GM19238 (cell line): ENCODE data around the gene IL21R.
"Not testable (repeated sequence)": the region's sequence is repeated elsewhere in the genome, so short reads cannot be mapped to it uniquely, and the experiment has no call there.

Experiments used
- DNase-seq: peaks from one replicate; pipeline ENCODE4 v3.0.0; 2011; ENCODE audit warnings: low spot score; ENCODE audit not compliant: insufficient read length

The IL21R gene

DNA sequence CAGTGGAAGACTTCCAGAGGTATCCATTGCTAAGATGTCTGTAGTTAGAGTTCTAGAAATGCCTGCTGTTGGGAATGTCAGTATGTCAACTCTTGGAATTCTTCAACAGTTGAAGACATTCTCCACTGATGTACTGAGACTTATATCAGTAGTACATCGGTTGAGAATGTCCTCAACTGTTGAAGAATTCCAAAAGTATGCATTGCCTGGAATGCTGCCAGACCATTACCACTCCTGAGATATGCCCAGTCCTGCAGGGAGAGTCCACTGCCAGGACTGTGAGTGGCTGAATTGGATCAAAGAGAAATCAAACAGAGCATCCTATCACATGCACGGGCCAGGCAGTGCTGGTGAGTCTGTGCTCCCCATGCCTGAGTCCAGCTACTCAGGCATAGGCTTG is 42.0 kb downstream of the IL21R start:
- DNase-seq, result no peak

DNA sequence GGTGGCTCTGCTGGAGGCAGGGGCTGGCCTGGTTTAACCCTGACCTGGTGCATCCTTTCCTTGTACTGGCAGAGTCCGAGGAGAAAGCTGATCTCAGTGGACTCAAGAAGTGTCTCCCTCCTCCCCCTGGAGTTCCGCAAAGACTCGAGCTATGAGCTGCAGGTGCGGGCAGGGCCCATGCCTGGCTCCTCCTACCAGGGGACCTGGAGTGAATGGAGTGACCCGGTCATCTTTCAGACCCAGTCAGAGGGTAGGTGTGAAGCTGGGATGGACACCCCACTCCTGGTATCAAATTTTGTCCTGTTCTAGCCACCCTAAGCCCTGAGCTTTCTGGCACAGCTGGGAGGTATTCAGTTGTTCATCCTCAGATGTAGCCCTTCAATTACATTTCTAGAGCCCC is 42.5 kb downstream of the IL21R start:
- DNase-seq, result no peak

DNA sequence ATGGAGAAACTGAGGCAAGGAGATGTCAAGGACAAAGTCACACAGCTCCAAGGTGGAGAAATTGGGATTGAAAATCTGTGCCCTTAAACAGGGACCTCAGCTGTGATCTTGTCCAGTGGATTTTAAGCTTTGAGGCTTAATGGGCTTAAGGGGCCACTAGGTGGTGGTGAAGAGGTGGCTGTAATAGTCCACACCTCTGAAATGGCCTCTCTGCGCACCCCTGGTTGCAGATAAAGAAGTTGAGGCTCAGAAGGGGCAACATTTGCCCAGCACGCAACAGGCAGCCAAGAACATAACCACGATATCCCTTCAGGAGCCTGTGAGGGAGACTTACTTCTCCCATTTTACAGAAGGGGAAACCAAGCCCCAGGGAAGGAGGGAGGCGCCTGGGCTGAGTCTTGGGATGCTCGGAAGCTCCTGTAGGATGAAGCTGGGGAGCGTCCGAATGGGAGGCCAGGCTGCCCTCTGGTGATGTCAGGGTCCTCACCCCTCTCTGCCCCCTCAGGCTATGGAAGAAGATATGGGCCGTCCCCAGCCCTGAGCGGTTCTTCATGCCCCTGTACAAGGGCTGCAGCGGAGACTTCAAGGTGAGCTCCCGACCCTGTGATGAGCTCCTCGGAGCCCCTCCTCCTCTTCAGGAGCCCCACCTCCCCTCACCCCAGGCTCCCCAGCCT is 43.7 kb downstream of the IL21R start:
- no peak for DNase-seq

DNA sequence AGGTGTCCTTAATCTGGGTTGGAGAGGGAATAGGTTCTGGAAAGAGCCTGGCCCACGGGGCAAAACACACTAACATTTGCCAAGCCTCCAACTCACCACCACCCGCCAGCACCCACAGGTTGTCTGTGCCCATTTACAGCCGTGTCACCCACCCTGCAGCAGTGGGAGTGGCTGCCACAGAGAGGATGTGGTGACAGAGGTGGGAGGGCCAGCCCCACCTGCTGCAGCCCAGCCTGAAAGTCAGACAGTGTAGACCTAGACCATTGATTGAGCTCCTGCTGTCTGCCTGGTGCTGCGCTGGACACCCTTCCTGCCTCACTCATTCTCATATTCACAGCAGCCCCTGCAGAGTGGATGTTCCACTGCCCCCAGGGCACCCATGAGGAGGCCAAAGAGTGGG is 44.7 kb downstream of the IL21R start:
- no peak for DNase-seq

DNA sequence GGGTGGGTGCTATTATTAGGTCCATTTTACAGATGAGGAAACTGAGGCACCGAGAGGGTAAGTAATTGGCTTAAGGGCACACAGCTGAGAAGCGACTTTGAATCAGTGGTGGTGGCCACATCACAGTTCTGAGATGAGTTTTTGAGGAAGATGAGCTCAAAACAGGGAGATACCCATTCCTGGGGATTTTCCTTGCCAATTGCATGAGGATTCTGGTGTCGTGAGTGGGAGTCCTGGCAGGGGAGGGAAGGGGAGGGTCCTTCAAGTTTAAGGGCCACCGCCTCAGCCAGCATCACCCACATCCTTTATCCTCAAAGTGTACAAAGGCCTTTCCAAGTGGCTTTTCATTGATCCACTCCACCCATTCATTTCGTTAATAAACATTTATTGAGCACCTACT is 45.3 kb downstream of the IL21R start:
- DNase-seq, result no peak

DNA sequence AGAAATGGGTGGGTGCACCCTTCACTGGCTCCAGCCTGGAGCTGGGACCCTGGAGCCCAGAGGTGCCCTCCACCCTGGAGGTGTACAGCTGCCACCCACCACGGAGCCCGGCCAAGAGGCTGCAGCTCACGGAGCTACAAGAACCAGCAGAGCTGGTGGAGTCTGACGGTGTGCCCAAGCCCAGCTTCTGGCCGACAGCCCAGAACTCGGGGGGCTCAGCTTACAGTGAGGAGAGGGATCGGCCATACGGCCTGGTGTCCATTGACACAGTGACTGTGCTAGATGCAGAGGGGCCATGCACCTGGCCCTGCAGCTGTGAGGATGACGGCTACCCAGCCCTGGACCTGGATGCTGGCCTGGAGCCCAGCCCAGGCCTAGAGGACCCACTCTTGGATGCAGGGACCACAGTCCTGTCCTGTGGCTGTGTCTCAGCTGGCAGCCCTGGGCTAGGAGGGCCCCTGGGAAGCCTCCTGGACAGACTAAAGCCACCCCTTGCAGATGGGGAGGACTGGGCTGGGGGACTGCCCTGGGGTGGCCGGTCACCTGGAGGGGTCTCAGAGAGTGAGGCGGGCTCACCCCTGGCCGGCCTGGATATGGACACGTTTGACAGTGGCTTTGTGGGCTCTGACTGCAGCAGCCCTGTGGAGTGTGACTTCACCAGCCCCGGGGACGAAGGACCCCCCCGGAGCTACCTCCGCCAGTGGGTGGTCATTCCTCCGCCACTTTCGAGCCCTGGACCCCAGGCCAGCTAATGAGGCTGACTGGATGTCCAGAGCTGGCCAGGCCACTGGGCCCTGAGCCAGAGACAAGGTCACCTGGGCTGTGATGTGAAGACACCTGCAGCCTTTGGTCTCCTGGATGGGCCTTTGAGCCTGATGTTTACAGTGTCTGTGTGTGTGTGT is 46.8 kb downstream of the IL21R start:
- no peak for DNase-seq

DNA sequence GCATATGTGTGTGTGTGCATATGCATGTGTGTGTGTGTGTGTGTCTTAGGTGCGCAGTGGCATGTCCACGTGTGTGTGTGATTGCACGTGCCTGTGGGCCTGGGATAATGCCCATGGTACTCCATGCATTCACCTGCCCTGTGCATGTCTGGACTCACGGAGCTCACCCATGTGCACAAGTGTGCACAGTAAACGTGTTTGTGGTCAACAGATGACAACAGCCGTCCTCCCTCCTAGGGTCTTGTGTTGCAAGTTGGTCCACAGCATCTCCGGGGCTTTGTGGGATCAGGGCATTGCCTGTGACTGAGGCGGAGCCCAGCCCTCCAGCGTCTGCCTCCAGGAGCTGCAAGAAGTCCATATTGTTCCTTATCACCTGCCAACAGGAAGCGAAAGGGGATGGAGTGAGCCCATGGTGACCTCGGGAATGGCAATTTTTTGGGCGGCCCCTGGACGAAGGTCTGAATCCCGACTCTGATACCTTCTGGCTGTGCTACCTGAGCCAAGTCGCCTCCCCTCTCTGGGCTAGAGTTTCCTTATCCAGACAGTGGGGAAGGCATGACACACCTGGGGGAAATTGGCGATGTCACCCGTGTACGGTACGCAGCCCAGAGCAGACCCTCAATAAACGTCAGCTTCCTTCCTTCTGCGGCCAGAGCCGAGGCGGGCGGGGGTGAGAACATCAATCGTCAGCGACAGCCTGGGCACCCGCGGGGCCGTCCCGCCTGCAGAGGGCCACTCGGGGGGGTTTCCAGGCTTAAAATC is 47.6 kb downstream of the IL21R start:
- peak; percentile 59 for DNase-seq

DNA sequence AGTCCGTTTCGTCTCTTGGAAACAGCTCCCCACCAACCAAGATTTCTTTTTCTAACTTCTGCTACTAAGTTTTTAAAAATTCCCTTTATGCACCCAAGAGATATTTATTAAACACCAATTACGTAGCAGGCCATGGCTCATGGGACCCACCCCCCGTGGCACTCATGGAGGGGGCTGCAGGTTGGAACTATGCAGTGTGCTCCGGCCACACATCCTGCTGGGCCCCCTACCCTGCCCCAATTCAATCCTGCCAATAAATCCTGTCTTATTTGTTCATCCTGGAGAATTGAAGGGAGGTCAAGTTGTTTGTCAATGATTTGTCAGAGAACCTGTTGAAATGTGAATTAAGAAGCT is 48.2 kb downstream of the IL21R start:
- no peak for DNase-seq

DNA sequence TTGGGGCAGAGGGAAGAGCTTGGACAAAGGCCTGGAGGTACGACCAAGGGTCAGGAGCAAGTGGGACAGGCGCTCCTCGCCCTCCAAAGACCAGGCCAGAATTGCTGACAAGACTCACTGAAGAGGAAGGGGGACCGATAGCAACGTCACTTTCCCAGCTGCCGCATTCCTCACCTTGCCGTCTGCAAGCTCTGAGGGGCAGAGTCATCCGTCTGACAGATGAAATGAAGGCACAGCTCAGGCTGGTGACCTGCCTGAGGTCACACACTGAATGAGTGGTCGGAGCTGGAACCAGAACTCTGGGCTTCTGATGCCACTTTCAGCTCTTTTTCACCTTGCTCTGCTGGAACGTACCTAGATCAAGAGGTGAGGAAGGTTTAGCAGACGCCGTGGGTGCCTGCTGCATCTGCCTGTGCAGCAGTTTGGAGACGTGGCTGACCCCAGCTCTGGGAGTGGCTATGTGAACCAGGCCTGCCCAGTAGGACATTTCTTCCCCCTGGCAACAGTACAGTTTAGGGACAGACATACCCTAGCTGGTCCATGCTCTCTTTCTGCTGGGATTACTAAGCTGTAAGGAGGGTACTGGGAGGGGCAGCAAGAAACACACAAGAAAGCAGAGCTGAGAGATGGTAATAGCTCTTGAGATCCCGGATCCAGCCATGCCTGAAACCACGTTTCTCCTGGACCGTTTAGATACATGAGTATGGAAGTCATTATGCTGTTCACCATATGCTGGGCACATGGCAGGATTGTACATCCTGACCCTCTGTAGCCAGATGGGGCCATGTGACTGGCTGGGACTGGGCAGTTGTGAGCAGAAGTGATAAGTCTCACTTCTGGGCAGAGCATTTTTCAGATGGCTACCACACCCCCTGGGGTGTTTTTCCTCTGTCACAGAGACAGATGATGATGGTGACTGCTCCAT is 50.9 kb downstream of the IL21R start:
- DNase-seq, result no peak

DNA sequence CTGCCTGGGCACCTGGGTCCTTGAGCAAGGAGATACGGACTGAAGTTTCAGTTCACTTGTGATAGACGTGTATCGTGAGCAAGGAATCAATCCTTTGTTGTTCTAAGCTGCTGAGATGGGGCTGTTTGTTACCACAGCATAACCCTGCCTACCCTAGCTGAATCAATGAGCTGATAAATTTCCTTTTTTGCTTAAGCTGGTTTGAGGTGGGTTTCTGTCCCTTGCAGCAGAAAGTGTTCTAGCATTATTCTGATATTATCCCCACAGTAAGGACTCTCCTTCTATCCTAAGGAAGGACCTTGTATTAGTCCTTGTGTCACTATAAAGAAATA is 51.5 kb downstream of the IL21R start:
- no peak for DNase-seq

DNA sequence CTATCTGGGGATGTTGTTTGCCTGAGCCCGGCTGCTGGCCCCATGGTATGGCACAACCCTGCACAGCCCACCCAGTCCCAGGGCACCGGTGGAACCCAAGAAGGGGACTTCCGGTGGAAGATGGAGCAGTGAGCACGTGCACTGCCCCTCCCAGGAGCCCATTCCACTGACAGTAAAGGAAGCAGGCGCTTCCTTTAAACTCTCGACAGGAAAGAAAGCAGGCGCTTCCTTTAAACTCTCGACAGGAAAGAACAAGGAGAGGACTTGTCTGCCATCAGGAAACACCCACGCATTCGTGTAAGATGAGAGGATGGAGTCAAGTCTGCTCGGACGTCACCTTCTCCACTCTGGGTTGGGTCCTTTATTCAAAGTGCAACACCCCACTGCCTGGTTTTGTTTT is 53.7 kb downstream of the IL21R start:
- DNase-seq, result no peak

DNA sequence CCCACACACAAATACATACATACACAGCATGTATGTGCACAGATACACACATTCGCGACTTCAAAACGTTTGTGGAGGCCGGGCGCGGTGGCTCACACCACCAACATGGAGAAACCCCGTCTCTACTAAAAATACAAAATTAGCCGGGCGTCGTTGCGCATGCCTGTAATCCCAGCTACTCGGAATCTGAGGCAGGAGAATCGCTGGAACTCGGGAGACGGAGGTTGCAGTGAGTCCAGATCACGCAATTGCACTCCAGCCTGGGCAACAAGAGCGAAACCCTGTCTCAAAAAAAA is 55.6 kb downstream of the IL21R start:
- not testable (repeated sequence) for DNase-seq

DNA sequence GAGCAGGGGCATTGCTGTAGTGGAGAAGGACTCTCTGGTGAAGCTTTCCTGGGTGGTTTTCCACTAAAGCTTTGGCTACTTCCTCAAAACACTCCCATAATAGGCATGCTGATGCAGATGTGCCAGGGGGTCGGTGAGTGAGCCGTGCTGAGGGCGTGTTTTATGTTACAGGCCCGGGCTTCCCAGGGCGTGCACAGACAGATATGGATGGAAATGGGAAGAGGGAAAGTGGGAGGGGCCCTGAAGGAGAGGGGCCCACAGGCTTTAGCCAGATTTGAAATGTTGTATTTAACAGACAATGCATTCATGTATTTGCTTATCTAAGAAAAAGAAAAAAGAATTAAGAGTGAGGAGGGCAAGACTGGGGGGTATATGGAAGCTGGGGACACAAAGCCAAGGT is 56.3 kb downstream of the IL21R start:
- DNase-seq, result no peak

DNA sequence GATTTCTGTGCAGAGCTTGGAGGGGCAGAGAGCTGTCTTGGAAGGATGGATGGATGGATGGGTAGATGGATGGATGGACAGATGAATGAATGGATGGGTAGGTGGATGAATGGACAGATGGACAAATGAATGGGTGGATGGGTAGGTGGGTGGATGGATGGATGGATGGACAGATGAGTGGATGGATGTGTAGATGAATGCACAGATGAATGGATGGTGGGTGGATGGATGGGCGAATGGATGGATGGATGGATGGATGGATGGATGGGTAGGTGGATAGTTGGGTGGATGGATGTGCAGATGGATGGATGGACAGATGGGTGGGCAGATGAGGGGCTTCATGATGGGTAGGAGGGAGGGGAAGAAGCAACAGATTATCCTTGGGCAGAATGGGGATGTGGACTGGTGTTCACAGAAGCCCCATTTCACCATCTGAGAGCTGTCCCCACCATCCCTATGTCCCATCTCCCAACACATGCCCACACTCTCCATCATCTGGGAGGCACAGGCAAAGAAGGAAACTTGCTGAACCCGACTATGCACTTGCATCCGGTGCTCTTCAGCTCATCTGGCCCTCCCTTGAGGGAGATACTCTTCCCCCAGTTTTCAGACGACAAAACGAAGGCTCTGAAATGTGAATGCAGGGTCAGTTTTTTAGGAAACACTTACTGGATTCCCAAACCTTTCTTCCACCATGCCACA is 57.2 kb downstream of the IL21R start:
- no peak for DNase-seq

DNA sequence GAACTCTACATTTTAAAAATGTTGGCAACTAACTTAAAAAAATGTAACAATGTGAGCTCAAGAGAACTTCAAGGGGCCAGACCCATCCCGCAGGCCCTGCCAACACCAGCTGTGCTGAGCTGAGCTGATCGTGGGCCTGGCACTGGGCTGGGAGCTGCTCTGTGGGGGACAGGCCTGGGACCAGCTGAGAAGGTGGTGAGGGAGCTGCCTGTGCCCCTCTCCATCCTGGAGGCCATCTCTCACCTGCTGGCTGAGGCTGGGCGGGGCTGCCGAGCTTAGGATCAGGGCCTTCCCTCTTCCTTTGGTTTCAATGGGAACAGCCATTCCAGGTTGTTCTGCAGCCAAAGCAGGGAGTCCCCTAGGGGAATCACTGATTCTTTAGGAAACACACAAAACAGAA is 58.2 kb downstream of the IL21R start:
- no peak for DNase-seq

DNA sequence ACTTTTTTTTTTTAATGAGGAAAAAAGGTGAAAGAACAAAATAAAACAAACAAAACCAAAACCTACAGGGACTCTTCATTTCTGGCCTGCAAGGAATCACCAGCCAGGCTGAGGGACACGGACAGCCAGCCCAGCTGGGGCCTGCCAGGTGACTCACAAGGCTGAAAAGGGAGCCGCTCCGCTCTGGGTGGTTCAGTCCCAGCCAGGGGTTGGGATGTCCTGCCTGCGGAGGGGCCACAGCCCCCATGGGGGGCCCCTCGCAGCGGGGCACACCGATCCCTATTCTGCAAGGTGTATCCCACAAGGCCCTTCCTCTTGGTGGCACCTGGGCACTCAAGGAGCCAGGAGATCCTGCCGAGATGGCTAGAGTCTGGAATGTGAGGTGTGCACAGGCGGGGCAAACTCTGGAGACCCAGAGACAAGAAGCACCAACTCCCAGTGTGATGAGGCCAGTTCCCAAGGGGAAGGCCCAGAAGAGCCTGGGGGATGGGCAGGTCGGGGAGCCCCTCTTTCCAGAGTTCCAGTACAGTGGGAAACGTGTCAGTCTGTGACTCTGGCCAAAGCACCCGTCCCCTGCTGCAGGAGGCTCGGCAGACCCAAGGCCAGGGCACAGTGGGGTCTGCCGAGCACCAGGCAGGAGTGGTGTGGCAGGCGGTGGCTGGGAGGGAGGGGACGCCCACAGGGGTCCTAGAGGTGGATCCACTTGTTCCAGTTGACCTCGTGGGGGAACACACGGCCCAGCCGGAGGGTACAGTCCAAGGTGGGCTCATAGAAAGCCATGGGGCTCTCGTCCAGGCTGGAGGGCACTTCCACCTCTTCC is 58.9 kb downstream of the IL21R start:
- DNase-seq, result no peak

DNA sequence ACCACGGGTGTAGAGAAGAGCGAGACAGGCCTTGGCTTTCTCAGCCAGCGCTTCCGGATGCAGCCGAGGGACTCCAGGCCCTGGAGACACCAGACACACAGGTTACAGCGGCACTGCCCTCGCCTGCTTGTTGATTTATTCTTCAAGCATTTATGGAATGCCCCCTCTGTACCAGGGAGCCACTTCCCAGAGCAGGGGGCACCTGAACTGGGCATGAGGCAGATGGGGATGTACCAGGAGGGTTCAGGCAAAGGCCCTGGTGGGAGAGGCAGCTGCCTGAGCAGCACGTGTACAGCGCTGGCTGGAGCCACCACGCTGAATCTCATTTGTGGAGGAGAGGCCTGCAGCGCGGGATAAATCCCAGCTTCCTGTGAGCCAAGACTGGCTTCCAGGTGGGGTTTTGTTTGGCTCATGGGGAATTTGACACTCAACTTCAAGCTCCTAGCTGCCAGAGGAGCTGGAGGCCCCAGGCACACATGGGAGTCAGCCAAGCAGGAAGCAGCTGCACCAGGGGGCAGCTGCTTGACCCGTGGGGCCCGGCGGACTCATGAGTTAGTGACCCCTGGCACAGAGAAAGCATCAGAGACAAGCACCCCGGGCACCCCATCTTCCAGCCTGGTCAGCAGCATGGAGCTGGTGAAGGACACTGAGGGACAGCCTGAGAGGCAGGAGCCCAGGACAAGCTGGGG is 59.7 kb downstream of the IL21R start:
- no peak for DNase-seq

DNA sequence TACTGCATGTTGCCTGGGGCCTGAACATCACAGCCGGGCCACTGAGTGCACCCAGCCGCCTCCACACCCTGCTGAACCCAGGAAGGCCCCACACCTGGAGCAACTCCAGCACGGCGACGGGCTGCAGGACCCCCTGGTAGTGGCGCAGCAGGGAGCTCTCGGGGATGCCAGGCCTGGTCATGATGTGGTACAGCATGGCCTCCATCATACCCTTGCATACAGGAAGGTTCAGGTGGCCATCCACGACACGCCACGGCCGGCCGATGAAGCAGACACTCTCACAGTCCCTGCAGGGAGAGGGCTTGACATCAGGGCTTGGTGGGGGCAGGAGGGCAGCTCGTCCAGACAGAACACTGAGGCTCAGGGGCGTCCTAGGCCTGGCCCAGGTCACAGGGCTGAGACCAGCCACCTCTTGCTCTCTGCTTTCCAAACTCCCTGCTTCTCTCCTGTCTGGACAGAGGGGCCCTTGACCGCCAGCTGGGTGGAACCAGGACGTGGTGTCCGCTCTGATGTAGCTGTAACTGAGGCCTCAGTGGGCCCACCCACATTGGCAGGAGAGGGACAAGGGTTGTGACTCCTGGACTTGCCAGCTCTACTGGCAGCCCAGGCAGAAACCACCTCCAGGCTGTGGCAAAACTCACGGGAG is 60.3 kb downstream of the IL21R start:
- no peak for DNase-seq
